Measurements from ENCODE around the gene S1PR5. TPM values are rescaled to one million over a fixed set of nuclear protein-coding genes. Genes with fewer than 3 reads are reported as not detected.
A peak's percentile ranks its signal among the peaks of the same experiment; 100 is the strongest.
"Not testable (repeated sequence)": the region's sequence is repeated elsewhere in the genome, so short reads cannot be mapped to it uniquely, and the experiment has no call there.

The S1PR5 gene
- 0.53 TPM for total RNA-seq

- ATAC-seq: peak; percentile 30
- intact Hi-C loops (cut with DNase I): no loop called here
- no peak for DNase-seq (ENCODE audit: low spot score)
These were observed at the start of gene S1PR5 for GRCh38 chr19:10517361-10517759. Gene S1PR5, minus strand, starts transcription at chr19:10517447. Its CDS starts 2,436 bp downstream, at chr19:10515011.

DNA sequence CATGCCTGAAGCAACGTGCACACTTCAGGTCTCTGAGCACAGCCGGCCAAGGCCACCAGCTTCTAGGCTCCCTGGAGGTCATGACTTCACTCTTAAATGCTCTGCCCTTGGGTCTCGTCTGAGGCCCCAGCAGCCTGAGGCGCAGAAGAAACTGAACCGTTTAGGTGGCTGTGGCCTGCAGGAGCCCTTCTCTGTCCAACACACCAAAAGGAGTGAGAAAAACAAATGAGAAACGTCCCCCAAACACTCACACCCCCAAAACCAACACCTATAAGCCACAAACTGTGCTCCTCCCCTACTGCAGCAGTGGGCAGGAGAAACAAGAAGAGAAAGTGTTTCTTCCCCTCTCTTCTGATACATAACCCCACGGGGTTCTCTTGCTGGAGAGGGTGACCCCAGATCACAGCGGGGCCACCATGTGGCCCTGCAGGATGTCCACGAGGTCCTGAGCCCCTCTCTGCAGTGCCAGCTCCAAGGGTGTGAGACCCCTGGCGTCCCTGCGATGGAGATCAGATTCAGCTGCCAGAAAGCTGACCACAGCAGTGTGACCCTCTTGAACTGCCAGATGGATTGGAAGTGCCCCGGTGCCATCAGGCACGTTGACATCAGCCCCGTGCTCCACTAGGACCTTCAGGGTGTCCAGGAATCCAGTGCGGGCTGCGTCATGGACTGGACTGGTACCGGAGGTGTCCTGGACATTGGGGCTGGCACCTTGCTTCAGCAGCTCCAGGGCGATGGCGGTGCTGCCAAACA, 49.6 kb upstream of the S1PR5 start:
- intact Hi-C loops (cut with DNase I): loop anchor here (10.0 kb wide), 1 partner anchor 152 kb away; no protein-coding TSS in a partner anchor
- DNase-seq (ENCODE audit: low spot score) (no peak), ATAC-seq (no peak)

DNA sequence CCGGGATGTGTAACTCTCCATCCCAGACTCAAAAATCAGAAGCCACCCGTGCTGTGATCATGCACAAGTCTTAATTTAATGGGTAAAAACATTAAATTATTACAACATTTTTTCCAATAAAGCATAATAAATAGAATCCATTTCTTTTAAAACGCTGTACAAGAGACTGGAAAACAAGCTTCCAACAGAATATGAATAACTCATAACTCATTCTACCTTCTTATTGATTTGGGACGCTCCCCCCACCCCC, 49.1 kb upstream of the S1PR5 start:
- ATAC-seq: no peak
- intact Hi-C loops (cut with DNase I): loop anchor here (10.0 kb wide), 1 partner anchor 152 kb away; no protein-coding TSS in a partner anchor
- DNase-seq (ENCODE audit: low spot score): no peak

DNA sequence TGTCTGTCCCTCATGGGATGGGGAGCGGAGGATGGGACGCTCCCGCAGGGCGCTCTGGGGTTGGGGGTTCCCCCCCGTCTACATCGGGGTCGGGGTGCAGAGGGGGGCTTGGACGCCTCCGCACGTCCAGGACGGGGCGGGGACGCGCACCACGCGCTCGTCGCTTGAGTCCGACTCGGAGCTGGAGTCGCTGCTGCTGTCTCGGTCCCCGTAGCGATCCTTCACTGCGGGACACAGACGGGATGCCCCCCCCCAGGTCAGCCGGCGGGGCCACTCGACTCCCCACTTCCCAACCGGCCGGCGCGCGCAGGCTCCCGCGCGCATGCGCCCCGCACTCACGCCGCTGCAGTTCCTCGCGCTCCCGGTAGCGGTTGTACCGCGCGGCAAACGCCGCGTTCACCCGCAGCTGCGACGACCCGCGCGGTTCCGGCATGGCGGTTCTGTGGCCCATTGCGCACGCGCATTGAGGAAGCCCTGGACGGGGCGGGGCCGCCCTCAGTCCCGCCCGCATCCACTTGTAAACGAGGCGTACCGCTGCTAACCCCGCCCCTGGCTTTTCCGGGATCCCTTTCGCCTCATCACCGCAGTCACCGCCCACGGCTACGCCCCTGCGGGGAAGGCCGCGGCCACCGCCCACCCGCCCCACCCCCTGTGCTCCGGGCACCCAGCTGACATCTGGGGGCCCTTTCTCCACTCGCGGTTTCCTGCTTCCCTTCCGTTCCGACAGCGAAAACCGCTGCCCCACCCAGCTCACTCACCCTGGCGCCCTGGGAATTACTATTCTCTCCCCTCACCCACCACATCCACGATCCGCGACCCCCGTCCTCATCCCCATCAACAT, 48.5 kb upstream of the S1PR5 start, which contains the start of gene KRI1:
Gene KRI1, minus strand, starts transcription at position 444 of the 841 bp plus-strand sequence. Its CDS starts 11 bp downstream, at position 433.
- DNase-seq (ENCODE audit: low spot score) (peak; percentile 99), ATAC-seq (peak; percentile 92)
- intact Hi-C loops (cut with DNase I): loop anchor here (10.0 kb wide), 1 partner anchor 151 kb away; no protein-coding TSS in a partner anchor

GRCh38 chr19:10565028-10565566, 47.9 kb upstream of the S1PR5 start:
- intact Hi-C loops (cut with DNase I): loop anchor here (10.0 kb wide), 1 partner anchor 150 kb away; no protein-coding TSS in a partner anchor
- peak; percentile 0 for ATAC-seq
- peak; percentile 71 for DNase-seq (ENCODE audit: low spot score)

- no peak for ATAC-seq
- DNase-seq (ENCODE audit: low spot score): no peak
- intact Hi-C loops (cut with DNase I): loop anchor here (10.0 kb wide), 1 partner anchor 148 kb away; no protein-coding TSS in a partner anchor
These were observed 45.4 kb upstream of the S1PR5 start for GRCh38 chr19:10562609-10563008.

- DNase-seq (ENCODE audit: low spot score): no peak
These were observed 42.9 kb upstream of the S1PR5 start for GRCh38 chr19:10560154-10560553.

GRCh38 chr19:10557603-10558197, 40.5 kb upstream of the S1PR5 start:
- intact Hi-C loops (cut with DNase I): no loop called here
- ATAC-seq: no peak

More at GRCh38 chr19:10560154-10560553, 42.9 kb upstream of the S1PR5 start:
- ATAC-seq: no peak
- intact Hi-C loops (cut with DNase I): loop anchor here (10.0 kb wide), 1 partner anchor 145 kb away; no protein-coding TSS in a partner anchor

DNA sequence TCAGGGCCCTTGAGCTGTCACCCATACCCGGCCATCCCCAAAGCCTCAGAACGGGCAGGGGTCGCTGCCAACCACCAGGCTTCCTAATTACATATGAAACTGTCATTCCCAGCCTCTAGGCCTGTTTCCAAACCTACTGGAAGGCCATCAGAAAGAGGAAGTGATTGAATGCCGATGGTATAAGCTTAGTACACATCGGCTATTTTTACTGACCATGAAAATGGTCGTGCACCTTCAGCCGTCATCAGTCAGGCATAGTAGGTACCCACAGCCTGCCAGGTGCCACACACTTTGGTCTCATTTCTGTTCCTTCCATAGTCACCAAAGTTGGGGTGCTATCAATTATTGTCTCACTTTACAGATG, 38.3 kb upstream of the S1PR5 start:
- intact Hi-C loops (cut with DNase I): no loop called here
- ATAC-seq: no peak
- DNase-seq (ENCODE audit: low spot score): no peak

More at GRCh38 chr19:10557603-10558197, 40.5 kb upstream of the S1PR5 start:
- DNase-seq (ENCODE audit: low spot score): no peak

DNA sequence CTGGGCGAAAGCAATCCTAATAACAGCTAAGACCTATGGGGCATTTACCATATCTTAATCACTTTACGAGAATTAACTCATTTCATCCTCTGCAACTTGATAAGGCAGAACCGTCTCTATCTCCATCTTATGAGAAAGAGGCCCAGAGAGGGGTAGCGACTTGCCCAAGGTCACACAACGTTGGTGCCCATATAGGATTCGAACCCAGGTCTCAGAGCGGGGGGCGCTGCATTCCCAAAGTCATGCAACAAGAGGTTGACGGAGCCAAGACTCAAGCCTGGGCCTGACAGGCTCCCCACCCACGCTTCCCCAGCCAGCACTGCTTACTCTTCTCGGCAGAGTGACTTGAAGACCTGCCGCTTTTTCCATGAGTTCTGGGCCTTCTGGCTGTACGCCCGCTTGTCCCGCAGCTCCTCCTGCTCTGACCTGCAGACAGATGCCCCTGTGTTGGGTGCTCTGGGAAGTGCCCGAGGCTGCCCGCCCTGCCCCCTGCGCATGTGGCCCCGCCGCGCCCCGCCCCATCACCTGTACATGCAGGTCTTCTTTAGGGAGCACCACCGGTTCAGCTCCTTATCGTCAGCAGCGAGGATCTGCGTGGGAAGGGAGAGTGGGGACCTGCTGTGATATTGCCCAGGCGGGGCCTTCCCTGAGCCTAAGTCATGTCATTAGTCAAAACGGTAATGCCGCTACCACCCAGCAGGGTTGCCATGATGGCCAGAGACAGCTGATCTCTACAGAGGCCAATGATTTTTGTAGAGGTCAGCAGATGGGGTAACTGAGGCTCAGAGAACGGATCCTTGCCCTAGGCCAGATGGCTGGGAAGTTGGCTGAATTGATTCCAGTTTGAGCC, 37.7 kb upstream of the S1PR5 start:
- intact Hi-C loops (cut with DNase I): no loop called here
- ATAC-seq (no peak), DNase-seq (ENCODE audit: low spot score) (no peak)

DNA sequence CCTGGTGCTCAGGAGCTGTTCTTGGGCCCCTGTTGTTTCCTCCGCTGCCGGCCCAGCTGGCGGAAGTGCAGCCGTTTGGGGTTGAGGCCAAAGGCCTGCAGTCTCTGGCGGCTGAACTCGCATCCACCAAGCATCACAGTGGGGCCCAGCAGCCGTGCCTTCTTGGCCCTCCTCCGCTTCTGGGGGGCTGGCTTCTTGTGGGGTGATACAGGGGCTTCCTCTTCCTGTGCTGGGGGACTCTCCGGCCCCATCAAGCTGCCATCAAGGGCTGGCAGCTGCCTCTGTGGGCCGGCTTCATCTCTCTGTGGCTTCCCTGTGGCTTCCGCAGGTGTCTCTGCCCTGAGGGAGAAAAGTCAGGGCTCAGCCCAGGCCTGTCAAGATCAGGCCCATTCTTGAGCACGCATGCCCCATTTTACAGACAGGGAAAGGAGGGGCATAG, 36.7 kb upstream of the S1PR5 start:
- intact Hi-C loops (cut with DNase I): no loop called here
- DNase-seq (ENCODE audit: low spot score) (no peak), ATAC-seq (no peak)

- peak; percentile 23 for ATAC-seq
These were observed 35.9 kb upstream of the S1PR5 start for GRCh38 chr19:10553087-10553667.

GRCh38 chr19:10552510-10553053, 35.3 kb upstream of the S1PR5 start:
- DNase-seq (ENCODE audit: low spot score): no peak
- intact Hi-C loops (cut with DNase I): no loop called here
- ATAC-seq: peak; percentile 58

More at GRCh38 chr19:10553087-10553667, 35.9 kb upstream of the S1PR5 start:
- intact Hi-C loops (cut with DNase I): no loop called here
- no peak for DNase-seq (ENCODE audit: low spot score)

GRCh38 chr19:10551698-10552301, 34.6 kb upstream of the S1PR5 start:
- peak; percentile 4 for ATAC-seq
- DNase-seq (ENCODE audit: low spot score): no peak
- intact Hi-C loops (cut with DNase I): no loop called here

DNA sequence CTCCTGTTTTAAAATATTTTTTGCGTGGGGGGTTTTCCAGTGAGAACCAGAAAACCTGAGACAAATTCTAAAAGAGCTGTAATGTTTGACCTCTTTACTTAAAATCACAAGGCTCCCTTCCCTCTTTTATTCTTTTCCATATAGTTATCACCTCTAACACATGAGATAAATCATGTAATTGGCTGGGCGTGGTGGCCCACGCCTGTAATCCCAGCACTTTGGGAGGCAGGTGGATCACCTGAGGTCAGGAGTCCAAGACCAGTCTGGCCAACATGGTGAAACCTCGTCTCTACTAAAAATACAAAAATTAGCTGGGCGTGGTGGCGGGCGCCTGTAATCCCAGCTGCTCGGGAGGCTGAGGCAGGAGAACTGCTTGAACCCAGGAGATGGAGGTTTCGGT, 33.8 kb upstream of the S1PR5 start:
- intact Hi-C loops (cut with DNase I); DNase-seq (ENCODE audit: low spot score); ATAC-seq: not testable (repeated sequence)

DNA sequence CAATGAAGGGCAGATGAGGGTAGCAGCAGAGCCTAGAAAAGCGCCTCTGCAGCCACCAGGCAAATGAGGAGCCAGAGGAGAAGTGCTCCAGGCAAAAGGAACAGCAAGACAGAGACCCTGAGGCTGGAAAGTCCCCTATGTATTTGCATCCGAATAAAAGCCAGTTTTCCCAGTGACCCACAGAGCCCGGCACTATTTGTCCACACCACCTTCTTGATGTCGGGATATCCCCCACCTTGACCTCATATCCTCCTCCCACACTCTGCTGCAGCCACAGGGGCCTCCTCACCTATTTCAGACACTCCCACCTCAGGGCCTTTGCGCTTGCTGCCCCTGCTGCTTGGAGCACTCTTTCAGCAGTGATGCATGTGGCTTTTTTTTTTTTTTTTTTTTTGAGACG, 33.1 kb upstream of the S1PR5 start:
- no peak for ATAC-seq
- DNase-seq (ENCODE audit: low spot score): no peak
- intact Hi-C loops (cut with DNase I): no loop called here

DNA sequence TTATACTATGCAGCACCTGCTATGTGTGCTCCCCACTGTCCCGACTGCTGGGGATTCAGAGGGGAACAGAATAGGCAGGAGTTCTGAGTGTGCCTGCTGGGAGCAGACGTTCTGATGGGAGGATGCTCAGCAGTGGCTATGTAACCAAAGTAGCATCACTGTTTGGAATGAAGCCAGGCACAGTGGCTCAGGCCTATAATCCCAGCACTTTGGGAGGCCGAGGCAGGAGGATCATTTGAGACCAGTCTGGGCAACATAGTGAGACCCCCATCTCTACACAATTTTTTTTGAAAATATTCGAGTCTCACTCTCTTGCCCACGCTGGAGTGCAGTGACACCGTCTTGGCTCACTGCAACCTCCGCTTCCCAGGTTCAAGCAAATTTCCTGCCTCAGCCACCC, 32.5 kb upstream of the S1PR5 start:
- intact Hi-C loops (cut with DNase I): no loop called here
- no peak for DNase-seq (ENCODE audit: low spot score)
- ATAC-seq: no peak
